SH-SY5Y (cell line): ENCODE measurements around the gene CAAP1.

Source experiments
- GATA2 ChIP-seq: IDR thresholded peaks from 2 replicates; pipeline ENCODE4 v1.6.1; 2011; ENCODE audit warnings: mild to moderate bottlenecking, low read depth, low read length
- GATA3 ChIP-seq: IDR thresholded peaks from 2 replicates; pipeline ENCODE4 v1.6.1; 2011; ENCODE audit warnings: low read depth, mild to moderate bottlenecking, low read length, moderate library complexity

Gene CAAP1

GRCh38 chr9:26791274-26791673 lies 101.3 kb downstream of the CAAP1 start:
- no peak for TF ChIP-seq GATA2
- no peak for TF ChIP-seq GATA3
